Liver (tissue), 9 donors: Measurements from ENCODE around the gene FLAD1. TPM values are rescaled to one million over a fixed set of nuclear protein-coding genes. Genes with fewer than 3 reads are reported as not detected.

Source experiments
- DNase-seq: peaks from one replicate; pipeline ENCODE4 v3.0.0-alpha.2; 2017; ENCODE audit warnings: low spot score
- H3K27ac ChIP-seq, 2 donors: one replicate each; pipeline ENCODE4 v1.7.0; 2013; ENCODE audit warnings: inconsistent platforms in 2 of 2, low read length in 2 of 2, control low read depth in 1 of 2, low read depth in 1 of 2, mild to moderate bottlenecking in 1 of 2
- H3K27me3 ChIP-seq, 4 donors: one replicate each; pipeline versions ENCODE4 v1.6.1 to v1.7.0; 2013; ENCODE audit warnings: low read length in 3 of 4, inconsistent platforms in 1 of 4, mild to moderate bottlenecking in 1 of 4, moderate library complexity in 1 of 4; ENCODE audit not compliant: control insufficient read depth in 4 of 4, insufficient read depth in 4 of 4
- H3K36me3 ChIP-seq, 4 donors: one replicate each; pipeline versions ENCODE4 v1.6.1 to v1.7.0; 2013; ENCODE audit warnings: low read length in 3 of 4, mild to moderate bottlenecking in 3 of 4, low read depth in 1 of 4, moderate library complexity in 1 of 4; ENCODE audit not compliant: control insufficient read depth in 4 of 4, insufficient read depth in 3 of 4
- H3K4me1 ChIP-seq, 4 donors: one replicate each; pipeline versions ENCODE4 v1.6.1 to v1.7.0; 2013; ENCODE audit warnings: low read length in 3 of 4, mild to moderate bottlenecking in 3 of 4, moderate library complexity in 1 of 4; ENCODE audit not compliant: control insufficient read depth in 4 of 4, insufficient read depth in 4 of 4
- H3K4me3 ChIP-seq, 3 donors: one replicate each; pipeline versions ENCODE4 v1.6.1 to v1.7.0; 2013; ENCODE audit warnings: low read length in 3 of 3, control low read depth in 1 of 3, low read depth in 1 of 3, mild to moderate bottlenecking in 1 of 3
- H3K9ac ChIP-seq, 2 donors: one replicate each; pipeline ENCODE4 v1.7.0; 2013; ENCODE audit warnings: low read length in 2 of 2, mild to moderate bottlenecking in 2 of 2, moderate library complexity in 2 of 2, control low read depth in 1 of 2, low read depth in 1 of 2
- H3K9me3 ChIP-seq, 4 donors: one replicate each; pipeline versions ENCODE4 v1.6.1 to v1.7.0; 2013; ENCODE audit warnings: low read length in 3 of 4; ENCODE audit not compliant: control insufficient read depth in 4 of 4
- EGR1 ChIP-seq, 2 donors: IDR thresholded peaks; 2 replicates each; pipeline ENCODE4 v1.6.1; 2016 to 2018; ENCODE audit warnings: antibody characterized with exemption in 2 of 2, low read depth in 2 of 2
- FOXA1 ChIP-seq: IDR thresholded peaks from 2 replicates; pipeline ENCODE4 v1.6.1; 2016; ENCODE audit warnings: antibody characterized with exemption
- FOXA2 ChIP-seq: IDR thresholded peaks from 2 replicates; pipeline ENCODE4 v1.6.1; 2016; ENCODE audit warnings: antibody characterized with exemption
- GABPA ChIP-seq, 2 donors: IDR thresholded peaks in 1 of 2; conservative IDR thresholded peaks in 1 of 2; 2 replicates each; pipeline ENCODE4 v1.6.1; 2016; ENCODE audit warnings: antibody characterized with exemption in 2 of 2, mild to moderate bottlenecking in 1 of 2, moderate library complexity in 1 of 2
- HNF4A ChIP-seq, 2 donors: conservative IDR thresholded peaks; 2 replicates each; pipeline ENCODE4 v1.6.1; 2016; ENCODE audit warnings: antibody characterized with exemption in 2 of 2, mild to moderate bottlenecking in 2 of 2
- HNF4G ChIP-seq: IDR thresholded peaks from 2 replicates; pipeline ENCODE4 v1.6.1; 2016; ENCODE audit warnings: antibody characterized with exemption
- JUND ChIP-seq, 2 donors: IDR thresholded peaks; 2 replicates each; pipeline ENCODE4 v1.6.1; 2016; ENCODE audit warnings: antibody characterized with exemption in 2 of 2
- MAX ChIP-seq: IDR thresholded peaks from 2 replicates; pipeline ENCODE4 v1.6.1; 2016; ENCODE audit warnings: antibody characterized with exemption
- NR2F2 ChIP-seq: IDR thresholded peaks from 2 replicates; pipeline ENCODE4 v1.6.1; 2016; ENCODE audit warnings: antibody characterized with exemption
- RAD21 ChIP-seq, 2 donors: IDR thresholded peaks; 2 replicates each; pipeline ENCODE4 v1.6.1; 2016; ENCODE audit warnings: antibody characterized with exemption in 2 of 2, mild to moderate bottlenecking in 2 of 2
- RXRA ChIP-seq, 2 donors: IDR thresholded peaks; 2 replicates each; pipeline ENCODE4 v1.6.1; 2017 to 2018; ENCODE audit warnings: antibody characterized with exemption in 2 of 2, mild to moderate bottlenecking in 1 of 2
- SP1 ChIP-seq: IDR thresholded peaks from 2 replicates; pipeline ENCODE4 v1.6.1; 2018; ENCODE audit warnings: antibody characterized with exemption, mild to moderate bottlenecking
- TAF1 ChIP-seq: conservative IDR thresholded peaks from 2 replicates; pipeline ENCODE4 v1.6.1; 2016; ENCODE audit warnings: antibody characterized with exemption, mild to moderate bottlenecking
- YY1 ChIP-seq: IDR thresholded peaks from 2 replicates; pipeline ENCODE4 v1.6.1; 2016; ENCODE audit warnings: antibody characterized with exemption, mild to moderate bottlenecking
- WGBS: extraction: QIAGEN DNeasy Blood & Tissue Kit; methylation state at CpG from one replicate; pipeline ENCODE4 v1.1.7; 2013; 5-methylcytosine and 5-hydroxymethylcytosine counted together
- polyA plus RNA-seq, 2 donors: library from polyadenylated mRNA; stranded (reverse) in 1 of 2; unstranded in 1 of 2; fragments of 200-250 nt in 1 of 2; fragments of >200 nt in 1 of 2; fragmentation: Nextera tagmentation in 1 of 2; extraction: Ambion mirVana in 1 of 2; gene quantifications; one replicate each; pipeline versions ENCODE4 v1.2.1 to v1.2.3, GENCODE V29; 2013 to 2015
- total RNA-seq, 2 donors: library from RNA; depleted of rRNA; stranded (reverse); fragments of >200 nt; gene quantifications; one replicate each; pipeline ENCODE4 v1.2.3, GENCODE V29; 2014
- TF ChIP-seq, protein P1 (sequence below): fragments of 150-350 bp; IDR thresholded peaks from 2 replicates; pipeline ENCODE4 v1.5.1; 2017; ENCODE audit warnings: improper control_type of control experiment, low read depth, low read length; ENCODE audit not compliant: missing input control
- TF ChIP-seq, protein P2 (sequence below): IDR thresholded peaks from 2 replicates; pipeline ENCODE4 v1.6.1; 2016; ENCODE audit warnings: antibody characterized with exemption, mild to moderate bottlenecking
- donor health status: healthy.
- donor health status: healthy.
- donor health status: healthy.
- donor health status: healthy.
- donor health status: healthy.

The FLAD1 gene
- total and polyA plus RNA-seq, 4 donors: 10.4 to 31.6 (median 22.5) TPM

GRCh38 chr1:154973344-154974101 lies 9.6 kb upstream of the FLAD1 start:
- peak overlapping the region; percentile 89 to 99 for H3K27ac ChIP-seq
- H3K9me3 ChIP-seq: no peaks in the 10 kb centered on the region
- H3K27me3 ChIP-seq: no peaks in the 10 kb centered on the region
- 1% methylated on average over 37 of the region's 37 CpGs for WGBS
- peak overlapping the region; percentile 92 to 97 for H3K9ac ChIP-seq
- TF ChIP-seq SP1 (peak; percentile 93), HNF4A (conservative IDR thresholded peaks at IDR 0.05) (peak; percentile 88 to 89), NR2F2 (no peak), JUND (IDR thresholded peaks at IDR 0.05) (no peak), MAX (peak; percentile 68), FOXA2 (peak; percentile 39), GABPA (IDR thresholded peaks at IDR 0.05 in 1 of 2, conservative IDR thresholded peaks at IDR 0.05 in 1 of 2) (no peak), TAF1 (peak; percentile 92), EGR1 (IDR thresholded peaks at IDR 0.05; ENCODE audit: low read depth in 2 of 2) (peak in 1 of 2 donors; percentile 60), FOXA1 (peak; percentile 29), RAD21 (IDR thresholded peaks at IDR 0.05) (peak; percentile 32 to 38), HNF4G (peak; percentile 68), RXRA (IDR thresholded peaks at IDR 0.05) (peak; percentile 86 to 87), YY1 (peak; percentile 64)
- TF ChIP-seq, protein P1, sequence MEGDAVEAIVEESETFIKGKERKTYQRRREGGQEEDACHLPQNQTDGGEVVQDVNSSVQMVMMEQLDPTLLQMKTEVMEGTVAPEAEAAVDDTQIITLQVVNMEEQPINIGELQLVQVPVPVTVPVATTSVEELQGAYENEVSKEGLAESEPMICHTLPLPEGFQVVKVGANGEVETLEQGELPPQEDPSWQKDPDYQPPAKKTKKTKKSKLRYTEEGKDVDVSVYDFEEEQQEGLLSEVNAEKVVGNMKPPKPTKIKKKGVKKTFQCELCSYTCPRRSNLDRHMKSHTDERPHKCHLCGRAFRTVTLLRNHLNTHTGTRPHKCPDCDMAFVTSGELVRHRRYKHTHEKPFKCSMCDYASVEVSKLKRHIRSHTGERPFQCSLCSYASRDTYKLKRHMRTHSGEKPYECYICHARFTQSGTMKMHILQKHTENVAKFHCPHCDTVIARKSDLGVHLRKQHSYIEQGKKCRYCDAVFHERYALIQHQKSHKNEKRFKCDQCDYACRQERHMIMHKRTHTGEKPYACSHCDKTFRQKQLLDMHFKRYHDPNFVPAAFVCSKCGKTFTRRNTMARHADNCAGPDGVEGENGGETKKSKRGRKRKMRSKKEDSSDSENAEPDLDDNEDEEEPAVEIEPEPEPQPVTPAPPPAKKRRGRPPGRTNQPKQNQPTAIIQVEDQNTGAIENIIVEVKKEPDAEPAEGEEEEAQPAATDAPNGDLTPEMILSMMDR: no peak
- TF ChIP-seq, protein P2, sequence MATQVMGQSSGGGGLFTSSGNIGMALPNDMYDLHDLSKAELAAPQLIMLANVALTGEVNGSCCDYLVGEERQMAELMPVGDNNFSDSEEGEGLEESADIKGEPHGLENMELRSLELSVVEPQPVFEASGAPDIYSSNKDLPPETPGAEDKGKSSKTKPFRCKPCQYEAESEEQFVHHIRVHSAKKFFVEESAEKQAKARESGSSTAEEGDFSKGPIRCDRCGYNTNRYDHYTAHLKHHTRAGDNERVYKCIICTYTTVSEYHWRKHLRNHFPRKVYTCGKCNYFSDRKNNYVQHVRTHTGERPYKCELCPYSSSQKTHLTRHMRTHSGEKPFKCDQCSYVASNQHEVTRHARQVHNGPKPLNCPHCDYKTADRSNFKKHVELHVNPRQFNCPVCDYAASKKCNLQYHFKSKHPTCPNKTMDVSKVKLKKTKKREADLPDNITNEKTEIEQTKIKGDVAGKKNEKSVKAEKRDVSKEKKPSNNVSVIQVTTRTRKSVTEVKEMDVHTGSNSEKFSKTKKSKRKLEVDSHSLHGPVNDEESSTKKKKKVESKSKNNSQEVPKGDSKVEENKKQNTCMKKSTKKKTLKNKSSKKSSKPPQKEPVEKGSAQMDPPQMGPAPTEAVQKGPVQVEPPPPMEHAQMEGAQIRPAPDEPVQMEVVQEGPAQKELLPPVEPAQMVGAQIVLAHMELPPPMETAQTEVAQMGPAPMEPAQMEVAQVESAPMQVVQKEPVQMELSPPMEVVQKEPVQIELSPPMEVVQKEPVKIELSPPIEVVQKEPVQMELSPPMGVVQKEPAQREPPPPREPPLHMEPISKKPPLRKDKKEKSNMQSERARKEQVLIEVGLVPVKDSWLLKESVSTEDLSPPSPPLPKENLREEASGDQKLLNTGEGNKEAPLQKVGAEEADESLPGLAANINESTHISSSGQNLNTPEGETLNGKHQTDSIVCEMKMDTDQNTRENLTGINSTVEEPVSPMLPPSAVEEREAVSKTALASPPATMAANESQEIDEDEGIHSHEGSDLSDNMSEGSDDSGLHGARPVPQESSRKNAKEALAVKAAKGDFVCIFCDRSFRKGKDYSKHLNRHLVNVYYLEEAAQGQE: peak; percentile 89
- H3K36me3 ChIP-seq: peaks cover 0 to 8% (median 0%) of the 10 kb centered on the region in 4 donors
- H3K4me3 ChIP-seq: peak overlapping the region; percentile 71 to 87 (median 81)
- H3K4me1 ChIP-seq: peaks cover 13 to 44% (median 31%) of the 10 kb centered on the region in 4 donors
- DNase-seq: peak; percentile 100

- peak within 1 kb of the TSS; percentile 71 to 94 (median 87) for H3K4me3 ChIP-seq
- under 1% methylated on average over 47 of the region's 47 CpGs for WGBS
- no peaks in the 10 kb centered on the region for H3K27me3 ChIP-seq
- peak within 1 kb of the TSS; percentile 89 to 99 for H3K27ac ChIP-seq
- no peaks in the 10 kb centered on the region for H3K9me3 ChIP-seq
- H3K4me1 ChIP-seq: peaks cover 11 to 44% (median 31%) of the 10 kb centered on the region in 4 donors
- peak within 1 kb of the TSS; percentile 94 to 97 for H3K9ac ChIP-seq
- DNase-seq: peak; percentile 97
- H3K36me3 ChIP-seq: peaks cover 0 to 8% (median under 1%) of the 10 kb centered on the region in 4 donors
- TF ChIP-seq GABPA (IDR thresholded peaks at IDR 0.05 in 1 of 2, conservative IDR thresholded peaks at IDR 0.05 in 1 of 2) (peak; percentile 86 to 88), RAD21 (IDR thresholded peaks at IDR 0.05) (no peak), FOXA1 (peak; percentile 9), HNF4G (no peak), NR2F2 (peak; percentile 96), SP1 (peak; percentile 99)
- TF ChIP-seq, protein P2: peak; percentile 9
- TF ChIP-seq, protein P1: no peak
Measured at GRCh38 chr1:154974102-154974807, 8.9 kb upstream of the FLAD1 start, which contains the start of gene CKS1B. Gene CKS1B (plus strand): TSS chr1:154974681. CDS start chr1:154974746, 65 bp downstream.
